ENCODE measurements around the gene COMT. TPM values are rescaled to one million over a fixed set of nuclear protein-coding genes. Genes with fewer than 3 reads are reported as not detected.
"Not testable (repeated sequence)": the region's sequence is repeated elsewhere in the genome, so short reads cannot be mapped to it uniquely, and the experiment has no call there.

The COMT gene
- polyA plus RNA-seq, 4 donors: 57.8 to 236 (median 135) TPM

GRCh38 chr22:19929586-19930550 lies 11.7 kb upstream of the COMT start:
- WGBS, 3 donors: 92 to 93% (median 92%) methylated on average over 21 of the region's 21 CpGs
- H3K27me3 ChIP-seq (ENCODE audit: control insufficient read depth in 3 of 3, insufficient read depth in 3 of 3, low read length in 3 of 3): no peaks in the 10 kb centered on the region
- FAIRE-seq: no peak
- no peaks in the 10 kb centered on the region for H3K9me3 ChIP-seq (ENCODE audit: control insufficient read depth in 2 of 2, insufficient read depth in 1 of 2, low read depth in 1 of 2, low read length in 1 of 2)
- H3K4me3 ChIP-seq (ENCODE audit: low read depth in 1 of 3, low read length in 3 of 3): no peak overlapping the region
- H3K27ac ChIP-seq (ENCODE audit: low read depth in 1 of 3, low read length in 2 of 3): no peak overlapping the region
- no peaks in the 10 kb centered on the region for H3K4me1 ChIP-seq (ENCODE audit: control insufficient read depth in 3 of 3, insufficient read depth in 2 of 3, low read depth in 1 of 3, low read length in 2 of 3)
- peaks cover 0 to 18% (median 0%) of the 10 kb centered on the region in 3 donors for H3K36me3 ChIP-seq (ENCODE audit: control insufficient read depth in 3 of 3, insufficient read depth in 2 of 3, low read depth in 1 of 3, low read length in 3 of 3)
- no peak for DNase-seq

GRCh38 chr22:19930551-19931486 lies 10.8 kb upstream of the COMT start:
- DNase-seq (no peak), FAIRE-seq (no peak)
- peaks cover 0 to 8% of the 10 kb centered on the region in 2 donors for H3K9me3 ChIP-seq (ENCODE audit: control insufficient read depth in 2 of 2, insufficient read depth in 1 of 2, low read depth in 1 of 2, low read length in 1 of 2)
- no peaks in the 10 kb centered on the region for H3K4me1 ChIP-seq (ENCODE audit: control insufficient read depth in 3 of 3, insufficient read depth in 2 of 3, low read depth in 1 of 3, low read length in 2 of 3)
- H3K27me3 ChIP-seq (ENCODE audit: control insufficient read depth in 3 of 3, insufficient read depth in 3 of 3, low read length in 3 of 3): no peaks in the 10 kb centered on the region
- no peak overlapping the region for H3K27ac ChIP-seq (ENCODE audit: low read depth in 1 of 3, low read length in 2 of 3)
- WGBS, 3 donors: 90 to 93% (median 91%) methylated on average over 21 of the region's 21 CpGs
- H3K36me3 ChIP-seq (ENCODE audit: control insufficient read depth in 3 of 3, insufficient read depth in 2 of 3, low read depth in 1 of 3, low read length in 3 of 3): peaks cover 0 to 21% (median 0%) of the 10 kb centered on the region in 3 donors
- H3K4me3 ChIP-seq (ENCODE audit: low read depth in 1 of 3, low read length in 3 of 3): no peak overlapping the region

GRCh38 chr22:19931514-19931913 lies 10.1 kb upstream of the COMT start:
- DNase-seq (no peak), FAIRE-seq (no peak)
- Histone ChIP-seq H3K27ac (ENCODE audit: low read depth in 1 of 3, low read length in 2 of 3) (no peak overlapping the region), H3K36me3 (ENCODE audit: control insufficient read depth in 3 of 3, insufficient read depth in 2 of 3, low read depth in 1 of 3, low read length in 3 of 3) (peaks cover 0 to 21% (median 0%) of the 10 kb centered on the region in 3 donors), H3K4me3 (ENCODE audit: low read depth in 1 of 3, low read length in 3 of 3) (no peak overlapping the region), H3K4me1 (ENCODE audit: control insufficient read depth in 3 of 3, insufficient read depth in 2 of 3, low read depth in 1 of 3, low read length in 2 of 3) (no peaks in the 10 kb centered on the region), H3K9me3 (ENCODE audit: control insufficient read depth in 2 of 2, insufficient read depth in 1 of 2, low read depth in 1 of 2, low read length in 1 of 2) (peaks cover 0 to 15% of the 10 kb centered on the region in 2 donors), H3K27me3 (ENCODE audit: control insufficient read depth in 3 of 3, insufficient read depth in 3 of 3, low read length in 3 of 3) (no peaks in the 10 kb centered on the region)
- 94 to 97% (median 95%) methylated on average over 8 of the region's 8 CpGs for WGBS, 3 donors

GRCh38 chr22:19932367-19933206 lies 9.0 kb upstream of the COMT start:
- DNase-seq (no peak), FAIRE-seq (no peak)
- H3K4me3 ChIP-seq (ENCODE audit: low read depth in 1 of 3, low read length in 3 of 3): no peak overlapping the region
- H3K27me3 ChIP-seq (ENCODE audit: control insufficient read depth in 3 of 3, insufficient read depth in 3 of 3, low read length in 3 of 3): no peaks in the 10 kb centered on the region
- H3K27ac ChIP-seq (ENCODE audit: low read depth in 1 of 3, low read length in 2 of 3): no peak overlapping the region
- 58 to 70% (median 68%) methylated on average over 12 of the region's 12 CpGs for WGBS, 3 donors
- peaks cover 0 to 2% (median 0%) of the 10 kb centered on the region in 3 donors for H3K4me1 ChIP-seq (ENCODE audit: control insufficient read depth in 3 of 3, insufficient read depth in 2 of 3, low read depth in 1 of 3, low read length in 2 of 3)
- H3K9me3 ChIP-seq (ENCODE audit: control insufficient read depth in 2 of 2, insufficient read depth in 1 of 2, low read depth in 1 of 2, low read length in 1 of 2): peaks cover 0 to 15% of the 10 kb centered on the region in 2 donors
- H3K36me3 ChIP-seq (ENCODE audit: control insufficient read depth in 3 of 3, insufficient read depth in 2 of 3, low read depth in 1 of 3, low read length in 3 of 3): peaks cover 0 to 21% (median 0%) of the 10 kb centered on the region in 3 donors

DNA sequence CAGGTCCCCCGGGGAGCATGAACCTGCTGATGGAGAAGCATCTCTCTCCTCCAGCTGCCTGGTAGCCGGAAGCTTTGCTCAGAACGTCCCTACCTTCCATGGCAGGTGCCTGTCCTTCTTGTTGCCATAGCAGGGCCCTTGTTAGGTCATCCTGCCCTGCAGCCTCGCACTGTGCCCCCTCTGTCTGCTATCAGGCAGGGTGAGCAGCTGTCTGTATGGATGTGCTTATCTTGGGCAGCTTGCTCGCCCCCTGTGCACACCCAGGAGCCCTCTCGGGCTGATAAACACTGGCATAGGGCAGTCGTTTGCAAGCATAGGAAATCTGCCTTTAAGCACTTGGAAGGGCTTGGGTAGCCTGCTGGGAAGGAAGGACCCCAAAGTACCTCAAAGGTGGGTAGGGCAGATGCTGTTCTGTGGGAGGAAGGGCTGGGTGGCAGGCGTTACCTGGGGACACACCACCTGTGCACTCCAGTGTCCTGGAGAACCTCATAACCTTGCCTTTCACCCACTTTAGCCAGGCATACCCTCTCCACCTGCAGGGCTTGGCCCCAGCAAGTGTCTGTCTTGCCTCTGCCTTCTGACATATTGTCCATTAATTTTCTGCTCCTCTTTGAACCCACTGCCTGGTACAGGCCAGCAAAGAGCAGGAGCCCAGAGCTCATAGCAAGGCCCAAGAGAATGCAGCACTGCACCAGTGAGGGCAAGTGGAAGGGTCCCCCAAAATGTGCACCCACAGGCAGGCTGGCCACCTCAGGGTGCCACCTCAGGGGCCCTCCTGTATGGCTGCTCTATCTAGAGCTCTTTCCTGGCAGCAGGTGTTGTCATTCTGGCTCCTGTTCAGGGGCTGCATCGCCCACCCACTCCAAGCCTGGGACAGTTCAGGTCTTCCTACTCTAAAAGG lies 8.0 kb upstream of the COMT start:
- Histone ChIP-seq H3K4me1 (ENCODE audit: control insufficient read depth in 3 of 3, insufficient read depth in 2 of 3, low read depth in 1 of 3, low read length in 2 of 3) (peaks cover 0 to 10% (median 0%) of the 10 kb centered on the region in 3 donors), H3K4me3 (ENCODE audit: low read depth in 1 of 3, low read length in 3 of 3) (no peak overlapping the region), H3K27me3 (ENCODE audit: control insufficient read depth in 3 of 3, insufficient read depth in 3 of 3, low read length in 3 of 3) (no peaks in the 10 kb centered on the region), H3K36me3 (ENCODE audit: control insufficient read depth in 3 of 3, insufficient read depth in 2 of 3, low read depth in 1 of 3, low read length in 3 of 3) (peaks cover 0 to 21% (median 0%) of the 10 kb centered on the region in 3 donors), H3K27ac (ENCODE audit: low read depth in 1 of 3, low read length in 2 of 3) (no peak overlapping the region), H3K9me3 (ENCODE audit: control insufficient read depth in 2 of 2, insufficient read depth in 1 of 2, low read depth in 1 of 2, low read length in 1 of 2) (peaks cover 0 to 15% of the 10 kb centered on the region in 2 donors)
- FAIRE-seq (no peak), DNase-seq (no peak)
- 63 to 76% (median 75%) methylated on average over 9 of the region's 9 CpGs for WGBS, 3 donors

DNA sequence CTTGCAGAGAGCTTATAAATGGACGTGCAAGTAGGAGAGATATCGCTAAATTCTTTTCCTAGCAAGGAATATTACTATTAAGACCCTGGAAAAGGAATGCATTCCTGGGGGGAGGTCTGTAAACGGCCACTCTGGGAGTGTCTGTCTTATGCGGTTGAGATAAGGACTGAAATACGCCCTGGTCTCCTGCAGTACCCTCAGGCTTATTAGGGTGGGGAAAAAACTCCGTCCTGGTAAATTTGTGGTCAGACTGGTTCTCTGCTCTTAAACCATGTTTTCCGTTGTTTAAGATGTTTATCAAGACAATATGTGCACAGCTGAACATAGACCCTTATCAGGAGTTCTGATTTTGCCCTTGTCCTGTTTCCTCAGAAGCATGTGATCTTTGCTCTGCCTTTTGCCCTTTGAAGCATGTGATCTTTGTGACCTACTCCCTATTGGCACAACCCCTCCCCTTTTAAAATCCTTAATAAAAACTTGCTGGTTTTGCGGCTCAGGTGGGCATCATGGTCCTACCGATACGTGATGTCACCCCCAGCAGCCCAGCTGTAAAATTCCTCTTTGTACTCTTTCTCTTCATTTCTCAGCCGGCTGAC lies 6.4 kb upstream of the COMT start:
- Histone ChIP-seq H3K36me3 (ENCODE audit: control insufficient read depth in 3 of 3, insufficient read depth in 2 of 3, low read depth in 1 of 3, low read length in 3 of 3) (peaks cover 0 to 13% (median 0%) of the 10 kb centered on the region in 3 donors), H3K4me1 (ENCODE audit: control insufficient read depth in 3 of 3, insufficient read depth in 2 of 3, low read depth in 1 of 3, low read length in 2 of 3) (peaks cover 0 to 13% (median 0%) of the 10 kb centered on the region in 3 donors), H3K9me3 (ENCODE audit: control insufficient read depth in 2 of 2, insufficient read depth in 1 of 2, low read depth in 1 of 2, low read length in 1 of 2) (peaks cover 0 to 15% of the 10 kb centered on the region in 2 donors)
- WGBS, 3 donors: 84 to 91% (median 91%) methylated on average over 11 of the region's 11 CpGs
- DNase-seq; FAIRE-seq; H3K27ac ChIP-seq (ENCODE audit: low read depth in 1 of 3, low read length in 2 of 3); H3K4me3 ChIP-seq (ENCODE audit: low read depth in 1 of 3, low read length in 3 of 3); H3K27me3 ChIP-seq (ENCODE audit: control insufficient read depth in 3 of 3, insufficient read depth in 3 of 3, low read length in 3 of 3): not testable (repeated sequence)

DNA sequence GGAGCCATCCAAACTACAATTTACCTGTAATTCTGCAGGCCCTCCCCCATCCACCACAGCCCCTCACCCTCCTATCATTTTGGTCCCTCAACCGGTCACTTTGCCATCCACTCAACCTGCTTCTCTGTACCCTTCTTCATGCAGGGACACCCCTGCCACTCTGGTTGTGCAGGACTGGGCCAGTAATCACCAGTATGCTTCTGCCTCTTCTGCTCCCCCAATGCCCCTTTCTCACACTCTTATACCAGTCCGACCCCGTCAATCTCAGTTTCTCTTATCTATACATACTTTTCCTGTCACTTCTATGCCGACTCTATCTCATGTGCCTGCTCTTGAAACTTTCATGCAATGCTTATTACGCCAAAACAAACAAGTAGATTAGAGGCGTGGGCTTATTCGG lies 5.1 kb upstream of the COMT start:
- no peaks in the 10 kb centered on the region for H3K27me3 ChIP-seq (ENCODE audit: control insufficient read depth in 3 of 3, insufficient read depth in 3 of 3, low read length in 3 of 3)
- WGBS, 3 donors: 90 to 96% (median 93%) methylated on average over 7 of the region's 7 CpGs
- peaks cover 0 to 7% (median 0%) of the 10 kb centered on the region in 3 donors for H3K36me3 ChIP-seq (ENCODE audit: control insufficient read depth in 3 of 3, insufficient read depth in 2 of 3, low read depth in 1 of 3, low read length in 3 of 3)
- no peak for FAIRE-seq
- H3K27ac ChIP-seq (ENCODE audit: low read depth in 1 of 3, low read length in 2 of 3): no peak overlapping the region
- peaks cover 2 to 18% (median 5%) of the 10 kb centered on the region in 3 donors for H3K4me1 ChIP-seq (ENCODE audit: control insufficient read depth in 3 of 3, insufficient read depth in 2 of 3, low read depth in 1 of 3, low read length in 2 of 3)
- DNase-seq: no peak
- no peak overlapping the region for H3K4me3 ChIP-seq (ENCODE audit: low read depth in 1 of 3, low read length in 3 of 3)
- peaks cover 0 to 15% of the 10 kb centered on the region in 2 donors for H3K9me3 ChIP-seq (ENCODE audit: control insufficient read depth in 2 of 2, insufficient read depth in 1 of 2, low read depth in 1 of 2, low read length in 1 of 2)
